Measurements from ENCODE around the gene PABPC3.

DNA sequence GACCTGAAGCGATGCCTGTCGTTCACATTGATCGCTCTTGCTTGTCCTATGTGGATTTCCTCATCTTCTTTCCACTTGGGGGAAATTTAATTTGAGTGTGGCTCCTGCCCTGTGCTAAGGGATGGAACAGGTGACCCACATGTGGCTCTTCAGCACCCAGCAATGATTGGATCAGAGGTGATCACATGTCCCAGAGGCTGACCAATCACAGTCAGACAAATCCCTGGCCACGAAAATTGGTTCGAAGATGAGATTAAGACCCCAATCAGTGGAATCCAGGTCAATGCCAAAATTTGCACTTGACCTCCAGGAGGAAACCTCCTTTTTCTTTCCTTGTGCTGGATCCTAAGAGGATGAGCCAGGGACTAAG, 52.5 kb downstream of the PABPC3 start:
- TF ChIP-seq, protein P1, sequence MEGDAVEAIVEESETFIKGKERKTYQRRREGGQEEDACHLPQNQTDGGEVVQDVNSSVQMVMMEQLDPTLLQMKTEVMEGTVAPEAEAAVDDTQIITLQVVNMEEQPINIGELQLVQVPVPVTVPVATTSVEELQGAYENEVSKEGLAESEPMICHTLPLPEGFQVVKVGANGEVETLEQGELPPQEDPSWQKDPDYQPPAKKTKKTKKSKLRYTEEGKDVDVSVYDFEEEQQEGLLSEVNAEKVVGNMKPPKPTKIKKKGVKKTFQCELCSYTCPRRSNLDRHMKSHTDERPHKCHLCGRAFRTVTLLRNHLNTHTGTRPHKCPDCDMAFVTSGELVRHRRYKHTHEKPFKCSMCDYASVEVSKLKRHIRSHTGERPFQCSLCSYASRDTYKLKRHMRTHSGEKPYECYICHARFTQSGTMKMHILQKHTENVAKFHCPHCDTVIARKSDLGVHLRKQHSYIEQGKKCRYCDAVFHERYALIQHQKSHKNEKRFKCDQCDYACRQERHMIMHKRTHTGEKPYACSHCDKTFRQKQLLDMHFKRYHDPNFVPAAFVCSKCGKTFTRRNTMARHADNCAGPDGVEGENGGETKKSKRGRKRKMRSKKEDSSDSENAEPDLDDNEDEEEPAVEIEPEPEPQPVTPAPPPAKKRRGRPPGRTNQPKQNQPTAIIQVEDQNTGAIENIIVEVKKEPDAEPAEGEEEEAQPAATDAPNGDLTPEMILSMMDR (conservative IDR thresholded peaks at IDR 0.05; ENCODE audit: low read depth, low read length) = no peak
- no peak for TF ChIP-seq EZH2 (IDR thresholded peaks at IDR 0.05; ENCODE audit: borderline replicate concordance, low read depth, low read length, poor library complexity, severe bottlenecking)
